Heart right ventricle (tissue), 16 donors: Measurements from ENCODE around the gene CSF3. TPM values are rescaled to one million over a fixed set of nuclear protein-coding genes. Genes with fewer than 3 reads are reported as not detected.

Experiments used
- ATAC-seq, 8 donors: fragments of 200-7000 bp; cut with Tn5 transposase; one replicate each; pipeline ENCODE4 v1.9.1; 2020; ENCODE audit warnings: mild to moderate bottlenecking in 8 of 8, moderate library complexity in 8 of 8, moderate number of reproducible peaks in 1 of 8
- DNase-seq, 2 donors: peaks; one replicate each; pipeline ENCODE4 v3.0.0-alpha.2; 2020
- H3K27ac ChIP-seq, 10 donors: fragments of 200-600 bp; sonication (generic) in 2 of 10; one replicate each; pipeline versions ENCODE4 v1.5.0 to v1.8.0; 2020 to 2022; ENCODE audit warnings: mild to moderate bottlenecking in 3 of 10
- H3K27me3 ChIP-seq, 7 donors: fragments of 200-600 bp; one replicate each; pipeline ENCODE4 v1.8.0; 2021 to 2022; ENCODE audit warnings: mild to moderate bottlenecking in 2 of 7
- H3K36me3 ChIP-seq, 9 donors: fragments of 200-600 bp; sonication (generic) in 1 of 9; one replicate each; pipeline versions ENCODE4 v1.5.0 to v1.8.0; 2020 to 2022; ENCODE audit warnings: mild to moderate bottlenecking in 2 of 9
- H3K4me1 ChIP-seq, 9 donors: fragments of 200-600 bp; sonication (generic) in 1 of 9; one replicate each; pipeline versions ENCODE4 v1.5.0 to v1.8.0; 2020 to 2022; ENCODE audit warnings: mild to moderate bottlenecking in 4 of 9
- H3K4me3 ChIP-seq, 10 donors: fragments of 200-600 bp; sonication (generic) in 2 of 10; one replicate each; pipeline versions ENCODE4 v1.5.0 to v1.8.0; 2020 to 2022; ENCODE audit warnings: mild to moderate bottlenecking in 7 of 10, moderate library complexity in 2 of 10
- H3K9me3 ChIP-seq, 11 donors: fragments of 200-600 bp in 10 of 11; sonication (generic) in 2 of 11; one replicate each; pipeline versions ENCODE4 v1.5.0 to v1.8.0; 2013 to 2022; ENCODE audit warnings: mild to moderate bottlenecking in 2 of 11, control low read depth in 1 of 11, moderate library complexity in 1 of 11
- WGBS, 2 donors: extraction: QIAGEN DNeasy Blood & Tissue Kit; methylation state at CpG; one replicate each; pipeline ENCODE4 v1.1.7; 2013; ENCODE audit warnings: inconsistent platforms in 1 of 2; 5-methylcytosine and 5-hydroxymethylcytosine counted together
- intact Hi-C, 10 donors: fragments of 100-400 bp; cut with DNase I; formaldehyde crosslinking; loops; one replicate each; pipeline versions ENCODE4 v1.11.1 to v1.14.2; 2022
- polyA plus RNA-seq, 2 donors: library from polyadenylated mRNA; stranded (reverse); fragments of 200-250 nt; gene quantifications; one replicate each; pipeline ENCODE4 v1.2.3, GENCODE V29; 2013
- total RNA-seq, 10 donors: library from RNA; stranded (reverse); fragmentation: NEBNext Ultra II Directional in 3 of 10; extraction: Animal tissue kit (Norgen Biotek cat#: 25700) in 3 of 10; gene quantifications; one replicate each; pipeline versions ENCODE4 v1.2.1 to v1.2.4, GENCODE V29; 2021 to 2023
- TF ChIP-seq, protein P1 (sequence below), 9 donors: fragments of 200-600 bp; sonication (generic) in 2 of 9; IDR thresholded peaks; one replicate each; pipeline versions ENCODE4 v1.5.0 to v1.8.0; 2021 to 2022; ENCODE audit warnings: antibody characterized with exemption in 9 of 9, mild to moderate bottlenecking in 5 of 9, moderate library complexity in 1 of 9
- donor health status: Arrhythmogenic right ventricular cardiomyopathy.
- donor health status: ischemic (EF 13 %, LVEDD 7.1; RV severe dilation, severe dysfunction).
- donor health status: healthy with polysubstance abuse.
- donor health status: DM: no; HTN: yes; CAD: no.
- donor health status: DM: no; HTN: no; CAD: no.
- donor health status: ischemic (EF 25% LVEDD 6.9; RV normal size, moderate dysfunction).
- donor health status: ischemic (EF 25% LVEDD 5.7; RV mildly dilated, moderate dysfunction).
- donor health status: healthy.
- donor health status: DM: yes; HTN: yes; CAD: no.
- donor health status: Ischemic cardiomyopathy.
- donor health status: ischemic (EF 35%, LVEDD 5.7; RV mildly dilated, moderate dysfunction).
- donor health status: nonischemic (EF 11% LVEDD 7.7; RV severe dilation, severe dysfunction).
- donor health status: DM: yes; HTN: yes; CAD: no.
- donor health status: PGD.
- donor health status: ischemic (EF 29% LVEDD 5.4; RV normal size, mild dysfunction).
- donor health status: nonischemic (EF 23%, LVEDD 6.1; RV moderate dilation, normal function).

Gene CSF3
- total and polyA plus RNA-seq, 12 donors: 0.29 to 4.2 (median 0.81) TPM; not detected in 7

DNA sequence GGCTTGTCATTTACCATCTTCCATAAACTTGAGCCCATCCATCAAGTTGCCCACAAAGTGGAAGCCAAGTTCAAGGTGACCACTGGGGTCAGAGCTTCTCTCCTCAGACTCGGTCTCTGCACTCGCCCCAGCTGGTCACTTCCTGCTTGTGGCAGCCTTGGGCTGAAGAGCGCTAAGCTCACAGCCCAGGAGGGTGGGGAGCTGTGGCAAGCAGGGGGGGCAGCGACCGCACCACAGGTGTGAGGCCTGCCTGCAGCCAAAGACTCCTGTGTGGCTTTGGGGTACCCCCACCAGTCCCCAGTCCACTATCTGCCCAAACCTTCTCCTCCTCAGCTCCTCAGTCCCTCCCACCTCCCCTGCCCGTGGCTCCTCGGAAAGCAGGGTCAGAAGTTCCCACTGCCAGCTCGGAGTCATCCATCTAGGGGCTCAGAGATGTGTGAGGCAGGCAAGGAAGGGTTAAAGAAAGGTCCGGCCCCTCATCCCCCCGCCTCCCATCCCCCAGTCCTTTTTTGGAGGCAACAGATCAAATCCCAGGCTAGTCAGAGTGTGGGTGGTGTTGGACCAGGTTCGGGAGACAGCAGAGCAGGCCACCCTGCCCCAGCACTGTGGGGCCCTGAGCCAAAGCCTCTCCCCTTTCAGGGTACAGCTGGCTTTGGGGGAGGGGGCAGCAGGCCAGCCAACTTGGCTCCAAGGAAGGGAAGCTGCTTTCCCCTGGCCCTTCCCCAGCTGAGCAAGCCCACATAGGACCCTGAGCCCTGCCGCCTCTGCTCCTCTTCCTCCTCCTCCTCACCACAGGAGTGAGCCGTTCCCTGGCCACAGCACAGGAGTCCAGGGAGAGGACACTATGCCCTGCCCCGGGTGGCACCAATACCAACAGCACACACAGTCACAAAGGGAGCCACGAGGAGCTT is 3.2 kb downstream of the CSF3 start:
- TF ChIP-seq, protein P1, sequence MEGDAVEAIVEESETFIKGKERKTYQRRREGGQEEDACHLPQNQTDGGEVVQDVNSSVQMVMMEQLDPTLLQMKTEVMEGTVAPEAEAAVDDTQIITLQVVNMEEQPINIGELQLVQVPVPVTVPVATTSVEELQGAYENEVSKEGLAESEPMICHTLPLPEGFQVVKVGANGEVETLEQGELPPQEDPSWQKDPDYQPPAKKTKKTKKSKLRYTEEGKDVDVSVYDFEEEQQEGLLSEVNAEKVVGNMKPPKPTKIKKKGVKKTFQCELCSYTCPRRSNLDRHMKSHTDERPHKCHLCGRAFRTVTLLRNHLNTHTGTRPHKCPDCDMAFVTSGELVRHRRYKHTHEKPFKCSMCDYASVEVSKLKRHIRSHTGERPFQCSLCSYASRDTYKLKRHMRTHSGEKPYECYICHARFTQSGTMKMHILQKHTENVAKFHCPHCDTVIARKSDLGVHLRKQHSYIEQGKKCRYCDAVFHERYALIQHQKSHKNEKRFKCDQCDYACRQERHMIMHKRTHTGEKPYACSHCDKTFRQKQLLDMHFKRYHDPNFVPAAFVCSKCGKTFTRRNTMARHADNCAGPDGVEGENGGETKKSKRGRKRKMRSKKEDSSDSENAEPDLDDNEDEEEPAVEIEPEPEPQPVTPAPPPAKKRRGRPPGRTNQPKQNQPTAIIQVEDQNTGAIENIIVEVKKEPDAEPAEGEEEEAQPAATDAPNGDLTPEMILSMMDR (IDR thresholded peaks at IDR 0.05): no peak
- intact Hi-C loops: loop anchor here in 8 of 10 donors (5.0 to 10.0 kb wide), 6 partner anchors 146 to 276 kb away; partner anchors contain the start of gene CDC6 (in 1 of the 8)
- no peaks in the 10 kb centered on the region for H3K27me3 ChIP-seq
- no peaks in the 10 kb centered on the region for H3K9me3 ChIP-seq
- peaks cover 0 to 44% (median 37%) of the 10 kb centered on the region in 9 donors for H3K36me3 ChIP-seq
- WGBS, 2 donors: 51 to 52% methylated on average over 15 of the region's 15 CpGs
- peak overlapping the region in 9 of 10 donors; percentile 10 to 63 (median 53) for H3K27ac ChIP-seq
- DNase-seq (peak; percentile 45 to 47), ATAC-seq (peak in 6 of 8 donors; percentile 13 to 50 (median 42))
- peaks cover 8 to 77% (median 62%) of the 10 kb centered on the region in 9 donors for H3K4me1 ChIP-seq
- H3K4me3 ChIP-seq: no peak overlapping the region

DNA sequence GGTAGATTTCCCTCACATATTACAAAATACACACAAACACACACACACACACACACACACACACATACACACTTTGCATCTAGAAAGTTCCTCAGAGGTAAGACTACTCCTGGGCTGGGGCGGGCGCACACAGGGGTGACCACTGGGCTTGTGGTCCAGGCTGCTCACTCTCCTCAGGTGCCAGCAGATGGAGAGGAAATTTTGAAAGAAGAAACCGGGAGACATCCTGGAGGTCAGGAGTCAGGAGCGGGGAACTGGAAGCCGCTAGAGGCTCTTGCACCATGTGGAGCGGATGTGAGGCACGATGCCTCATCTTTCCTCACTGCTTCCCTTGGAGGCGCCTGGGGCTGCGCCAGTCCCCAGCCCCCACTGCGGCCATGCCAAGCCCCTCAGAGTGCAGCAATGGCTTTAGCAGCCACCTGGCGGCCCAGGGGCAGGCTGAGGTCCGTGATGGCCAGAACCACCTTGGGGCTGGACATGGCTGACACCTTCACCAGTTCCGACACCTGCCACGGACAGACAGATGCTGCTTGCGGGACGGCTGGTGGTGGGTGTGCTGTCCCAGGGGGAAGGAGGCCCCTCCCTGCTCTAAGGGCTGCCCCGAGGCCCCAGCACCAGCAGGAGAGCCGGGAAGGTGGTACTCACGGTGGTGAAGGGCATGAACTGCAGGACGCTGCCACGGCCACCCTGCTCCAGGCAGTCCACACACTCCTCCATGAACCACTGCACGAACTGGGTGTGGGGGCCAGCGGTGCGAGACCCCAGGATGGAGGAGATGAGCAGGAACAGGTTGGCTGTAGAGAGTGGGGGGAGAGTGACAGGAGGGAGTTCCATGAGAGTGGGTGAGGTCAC is 4.1 kb downstream of the CSF3 start:
- intact Hi-C loops: loop anchor here in 8 of 10 donors (5.0 to 10.0 kb wide), 6 partner anchors 145 to 275 kb away; partner anchors contain the start of gene CDC6 (in 1 of the 8)
- 79 to 82% methylated on average over 24 of the region's 24 CpGs for WGBS, 2 donors
- peak in 2 of 8 donors; percentile 5 to 51 for ATAC-seq
- peaks cover 9 to 76% (median 53%) of the 10 kb centered on the region in 9 donors for H3K4me1 ChIP-seq
- no peaks in the 10 kb centered on the region for H3K9me3 ChIP-seq
- peak in 1 of 2 donors; percentile 30 for DNase-seq
- H3K4me3 ChIP-seq: no peak overlapping the region
- no peaks in the 10 kb centered on the region for H3K27me3 ChIP-seq
- TF ChIP-seq, protein P1 (IDR thresholded peaks at IDR 0.05): no peak
- H3K27ac ChIP-seq: peak overlapping the region in 5 of 10 donors; percentile 8 to 63 (median 60)
- H3K36me3 ChIP-seq: peaks cover 0 to 53% (median 37%) of the 10 kb centered on the region in 9 donors

DNA sequence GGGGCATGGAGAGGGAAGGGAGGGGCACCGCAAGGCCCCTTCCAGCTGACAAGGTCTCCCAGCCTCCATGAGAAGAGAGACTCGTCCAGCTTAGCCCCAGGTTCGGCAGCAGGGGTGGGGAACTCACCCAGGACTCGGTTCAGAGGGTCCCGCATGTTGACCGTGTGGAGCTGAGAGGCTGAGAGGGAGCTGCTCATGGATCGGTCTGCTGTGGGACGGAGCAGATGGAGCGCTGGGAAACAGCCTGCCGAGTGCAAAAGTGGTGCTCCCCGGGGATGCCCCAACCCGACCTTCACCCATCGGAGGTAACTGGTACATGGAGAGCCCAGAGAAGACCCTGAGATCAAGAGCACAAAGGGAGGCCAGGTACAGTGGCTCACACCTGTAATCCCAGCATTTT is 4.9 kb downstream of the CSF3 start:
- Histone ChIP-seq H3K4me3 (no peak overlapping the region), H3K27ac (peak overlapping the region in 1 of 10 donors; percentile 14), H3K27me3 (no peaks in the 10 kb centered on the region), H3K36me3 (peaks cover 0 to 61% (median 43%) of the 10 kb centered on the region in 9 donors), H3K4me1 (peaks cover 5 to 69% (median 45%) of the 10 kb centered on the region in 9 donors), H3K9me3 (no peaks in the 10 kb centered on the region)
- intact Hi-C loops: loop anchor here in 2 of 10 donors (10.0 kb wide), 1 partner anchor 145 kb away; no protein-coding TSS in a partner anchor
- DNase-seq (no peak), ATAC-seq (no peak)
- WGBS, 2 donors: 90 to 92% methylated on average over 13 of the region's 13 CpGs
- TF ChIP-seq, protein P1 (IDR thresholded peaks at IDR 0.05): no peak
